ENCODE data around the gene FLOT1. TPM values are rescaled to one million over a fixed set of nuclear protein-coding genes. Genes with fewer than 3 reads are reported as not detected.

Gene FLOT1
- total and polyA plus RNA-seq, 2 of the 13 experiments (the other 11 are each of a cell fraction or from before 2014, with no cell fraction given) = 82.3 to 130 TPM

GRCh38 chr6:30686908-30687658 lies 55.4 kb downstream of the FLOT1 start (continued):
- TF ChIP-seq ZNF513 (CRISPR knock-in tag; conservative IDR thresholded peaks at IDR 0.05) (no peak), ZNF460 (CRISPR knock-in tag; IDR thresholded peaks at IDR 0.05; ENCODE audit: borderline replicate concordance) (no peak), SNAPC4 (CRISPR knock-in tag; IDR thresholded peaks at IDR 0.05) (peak; percentile 76; the same call in 1 of the 2 replicates), SAP130 (CRISPR knock-in tag; IDR thresholded peaks at IDR 0.05; ENCODE audit: low read depth) (peak; percentile 58), ZNF44 (CRISPR knock-in tag; IDR thresholded peaks at IDR 0.05) (no peak), ZNF234 (CRISPR knock-in tag; conservative IDR thresholded peaks at IDR 0.05) (no peak), ZNF530 (CRISPR knock-in tag; IDR thresholded peaks at IDR 0.05; ENCODE audit: low read depth) (no peak), GABPA (IDR thresholded peaks at IDR 0.05; ENCODE audit: low read depth, low read length) (no peak), GABPA (CRISPR knock-in tag; IDR thresholded peaks at IDR 0.05; ENCODE audit: low read depth) (no peak), ZBTB3 (CRISPR knock-in tag; IDR thresholded peaks at IDR 0.05; ENCODE audit: borderline replicate concordance, low read depth) (no peak; the same call in 1 of the 2 replicates), ZNF34 (CRISPR knock-in tag; IDR thresholded peaks at IDR 0.05; ENCODE audit: borderline replicate concordance) (no peak), TFAP4 (IDR thresholded peaks at IDR 0.05; ENCODE audit: borderline replicate concordance, low read depth) (peak; percentile 22; the same call in 1 of the 2 replicates), ZNF616 (CRISPR knock-in tag; IDR thresholded peaks at IDR 0.05; ENCODE audit: low read depth) (no peak), ZSCAN22 (CRISPR knock-in tag; IDR thresholded peaks at IDR 0.05) (no peak), ARID2 (CRISPR knock-in tag; IDR thresholded peaks at IDR 0.05; ENCODE audit: borderline replicate concordance) (0 out of 2 replicates have a peak, but pooled peaks have one; percentile 25), ZFX (CRISPR knock-in tag; IDR thresholded peaks at IDR 0.05; ENCODE audit: low read depth) (peak; percentile 38), HCFC1 (IDR thresholded peaks at IDR 0.05; ENCODE audit: low read depth, low read length) (no peak), TIGD3 (CRISPR knock-in tag; IDR thresholded peaks at IDR 0.05; ENCODE audit: borderline replicate concordance) (no peak), RAD51 (IDR thresholded peaks at IDR 0.05; ENCODE audit: borderline replicate concordance) (no peak), RFX5 (IDR thresholded peaks at IDR 0.05; ENCODE audit: low read depth, low read length) (no peak)
